MM.1S (cell line): Measurements from ENCODE around the gene CALD1.

Source experiments
- CTCF ChIP-seq: fragments of 300-600 bp; sonication (generic); IDR thresholded peaks from 2 replicates; pipeline ENCODE4 v1.5.1; 2016; ENCODE audit warnings: antibody characterized with exemption, low read length, mixed read lengths
- EZH2 ChIP-seq: fragments of 300-600 bp; sonication (generic); optimal IDR thresholded peaks from 2 replicates; pipeline ENCODE3; 2017; ENCODE audit warnings: low read depth, mild to moderate bottlenecking, antibody characterized with exemption, low read length, mixed read lengths
- EZH2phosphoT487 ChIP-seq: fragments of 300-600 bp; sonication (generic); IDR thresholded peaks from 2 replicates; pipeline ENCODE4 v1.6.1; 2018; ENCODE audit warnings: antibody characterized with exemption, low read length

GRCh38 chr7:134892963-134893362 lies 113.5 kb downstream of the CALD1 start:
- TF ChIP-seq CTCF: no peak
- TF ChIP-seq EZH2: no peak
- no peak for TF ChIP-seq EZH2phosphoT487
